Skin of body (tissue), 2 donors: Measurements from ENCODE around the gene TEAD4. TPM values are rescaled to one million over a fixed set of nuclear protein-coding genes. Genes with fewer than 3 reads are reported as not detected.

Source experiments
- DNase-seq: peaks from one replicate; lab custom pipeline; 2025; lab: John Stamatoyannopoulos, UW
- total RNA-seq: library from RNA; depleted of rRNA; stranded (reverse); fragments of >200 nt; gene quantifications from one replicate; pipeline ENCODE4 v1.2.3, GENCODE V29; 2014

The TEAD4 gene
- total RNA-seq, 1 donor from 2014 or later = 5.2 TPM

DNA sequence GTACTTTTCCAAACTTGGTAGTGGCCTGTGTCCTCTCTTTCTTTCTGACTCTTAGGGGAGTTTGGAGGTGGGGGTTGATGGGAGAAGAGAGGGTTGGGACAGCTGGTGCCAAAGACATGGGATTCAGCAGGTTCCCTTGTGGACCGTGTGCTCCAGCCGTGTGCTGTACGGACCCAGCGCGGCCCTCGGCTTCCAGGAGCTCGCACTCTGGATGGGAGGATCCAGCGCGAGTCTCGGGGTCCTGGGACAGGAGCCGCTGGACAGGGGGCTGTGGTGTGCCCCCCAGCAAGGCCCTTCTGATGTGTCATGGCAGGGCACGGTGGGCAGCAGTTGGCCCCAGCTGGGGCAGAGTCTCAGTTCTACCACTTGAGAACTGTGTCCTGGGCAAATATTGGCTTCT lies 73.0 kb downstream of the TEAD4 start:
- DNase-seq = no peak

DNA sequence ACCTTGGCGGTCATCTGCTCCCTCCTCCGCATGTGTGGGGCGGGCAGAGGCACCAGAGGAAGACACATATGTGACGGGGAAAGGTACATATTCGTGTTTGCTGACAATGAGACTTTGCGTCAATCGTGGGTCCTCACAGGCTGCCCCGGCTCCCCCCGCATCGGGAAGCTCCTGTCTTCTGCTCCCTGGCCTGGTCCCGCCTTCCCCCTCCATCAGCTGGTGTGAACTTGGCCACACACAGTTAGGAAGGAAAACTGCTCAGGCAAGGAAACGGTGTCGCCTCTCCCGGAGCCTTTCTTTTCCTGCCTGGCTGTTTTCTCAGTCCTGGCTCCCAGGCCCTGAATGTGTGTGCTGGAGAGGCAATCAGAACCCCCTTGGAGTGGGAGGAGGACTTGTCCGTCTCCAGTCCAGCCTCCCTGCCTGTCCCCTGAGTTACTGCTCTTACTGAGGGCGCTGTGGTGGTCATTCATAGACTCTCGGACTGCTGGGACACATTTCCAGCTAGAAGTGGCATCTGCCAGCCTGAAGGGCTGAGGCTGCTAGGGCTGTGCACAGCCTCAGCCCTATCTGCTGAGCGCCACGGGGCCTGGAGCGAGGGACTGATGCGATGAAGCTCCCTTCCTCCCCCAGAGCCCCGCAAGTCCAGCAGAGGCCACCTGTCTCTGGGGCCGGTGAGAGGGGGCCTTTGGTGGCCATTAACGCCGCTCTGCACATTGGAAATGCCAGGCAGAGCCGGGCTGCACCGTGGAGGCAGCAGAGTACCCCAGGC lies 73.8 kb downstream of the TEAD4 start:
- no peak for DNase-seq

GRCh38 chr12:3033539-3033867 lies 74.3 kb downstream of the TEAD4 start:
- DNase-seq = no peak

GRCh38 chr12:3034067-3034750 lies 75.0 kb downstream of the TEAD4 start:
- peak; percentile 28 for DNase-seq

GRCh38 chr12:3035171-3035570 lies 76.0 kb downstream of the TEAD4 start:
- DNase-seq = no peak

DNA sequence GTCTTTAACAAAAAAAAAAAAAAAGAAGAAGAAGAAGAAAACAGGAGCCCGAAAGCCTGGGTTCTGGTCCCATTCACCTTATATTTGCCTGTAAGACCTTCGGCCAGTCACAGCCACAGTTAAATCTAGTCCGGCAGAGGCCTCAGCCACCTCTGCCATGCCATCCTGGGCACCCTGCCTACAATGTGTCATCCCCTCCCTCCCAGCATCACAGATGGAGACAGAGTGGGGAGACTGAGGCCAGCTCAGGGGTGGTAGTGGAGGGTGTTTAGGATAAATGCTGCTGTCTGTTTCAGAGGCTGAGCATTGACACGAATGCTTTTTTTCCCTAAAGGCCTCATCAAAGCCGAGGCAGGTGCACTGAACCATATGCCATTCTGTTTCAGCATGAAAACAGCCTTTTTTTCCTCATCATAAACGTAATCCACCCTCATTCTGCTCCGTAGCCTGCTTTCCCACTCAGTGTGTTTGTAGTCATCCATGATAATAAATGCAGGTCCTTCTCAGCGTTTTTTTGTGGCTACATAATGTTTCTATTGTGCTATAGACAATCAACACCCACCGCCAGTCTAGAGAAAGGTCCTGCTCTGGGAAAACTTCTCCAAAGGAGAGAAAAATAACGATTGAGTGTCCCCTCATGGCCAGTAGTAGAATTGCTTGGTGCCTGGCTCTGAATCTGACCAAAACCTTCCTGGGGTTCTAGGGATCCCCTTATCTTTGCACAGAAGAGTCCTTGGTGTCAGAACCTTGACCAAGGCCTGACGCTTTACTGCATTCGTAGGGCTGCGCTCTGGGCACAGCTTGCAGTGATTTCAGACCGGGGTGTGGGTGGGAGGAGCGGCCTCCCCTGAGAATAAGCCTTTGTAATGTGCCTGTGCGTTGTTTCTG lies 76.9 kb downstream of the TEAD4 start:
- DNase-seq = no peak

DNA sequence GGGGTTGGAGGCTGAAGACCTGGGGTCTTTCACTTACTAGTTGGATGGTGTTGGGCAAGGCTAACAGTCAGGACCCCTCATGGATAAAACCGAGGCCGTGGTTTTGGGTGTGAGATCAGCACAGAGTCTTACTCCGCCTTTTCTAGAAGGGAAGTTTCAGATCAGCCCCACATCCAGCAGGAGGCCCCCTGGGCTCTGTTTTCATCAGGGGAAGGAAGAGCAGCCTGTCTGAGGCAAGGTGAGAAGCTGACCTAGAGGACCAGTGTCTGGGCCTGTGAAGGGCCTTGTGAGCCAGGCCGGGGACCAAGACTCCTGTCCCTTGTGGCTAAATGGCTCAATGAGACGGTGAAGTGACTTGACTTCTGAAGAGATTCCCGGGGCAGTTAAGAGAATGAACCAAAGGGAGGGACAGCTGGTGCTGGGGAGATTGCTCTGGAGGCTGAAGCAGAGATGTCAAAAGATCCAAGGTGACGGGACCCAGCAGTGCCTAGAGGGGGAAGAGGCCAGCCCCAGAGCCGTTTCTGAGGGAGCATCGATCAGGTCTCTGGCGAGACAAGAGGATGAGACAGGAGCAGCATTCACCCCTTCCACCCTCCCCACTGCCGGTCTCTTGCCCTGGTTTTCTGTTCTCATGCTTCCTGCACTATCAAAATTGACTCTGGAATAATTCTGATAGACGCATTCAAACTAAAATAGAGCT lies 77.9 kb downstream of the TEAD4 start:
- DNase-seq = no peak

DNA sequence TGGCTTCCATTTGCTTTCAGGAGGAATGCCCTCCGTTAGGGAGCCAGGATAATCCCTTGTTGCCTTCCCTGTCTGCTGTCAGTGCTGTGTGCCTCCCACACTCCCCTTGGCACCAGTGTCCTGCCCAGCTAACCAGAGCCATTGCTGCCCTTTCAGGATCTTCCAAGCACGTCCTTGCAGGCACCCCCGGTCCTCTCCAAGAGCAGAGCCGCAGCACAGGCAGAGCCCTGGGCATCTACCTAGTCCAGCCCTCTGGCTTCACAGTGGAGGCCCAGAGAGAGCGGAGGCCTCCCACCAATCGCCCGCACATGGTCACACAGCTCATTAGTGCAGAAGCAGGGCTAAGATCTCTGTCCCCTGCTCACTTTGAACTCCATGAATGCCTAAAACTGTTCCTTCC lies 79.0 kb downstream of the TEAD4 start:
- DNase-seq = no peak

- DNase-seq = no peak
Measured at GRCh38 chr12:3038926-3039510, 79.8 kb downstream of the TEAD4 start.

DNA sequence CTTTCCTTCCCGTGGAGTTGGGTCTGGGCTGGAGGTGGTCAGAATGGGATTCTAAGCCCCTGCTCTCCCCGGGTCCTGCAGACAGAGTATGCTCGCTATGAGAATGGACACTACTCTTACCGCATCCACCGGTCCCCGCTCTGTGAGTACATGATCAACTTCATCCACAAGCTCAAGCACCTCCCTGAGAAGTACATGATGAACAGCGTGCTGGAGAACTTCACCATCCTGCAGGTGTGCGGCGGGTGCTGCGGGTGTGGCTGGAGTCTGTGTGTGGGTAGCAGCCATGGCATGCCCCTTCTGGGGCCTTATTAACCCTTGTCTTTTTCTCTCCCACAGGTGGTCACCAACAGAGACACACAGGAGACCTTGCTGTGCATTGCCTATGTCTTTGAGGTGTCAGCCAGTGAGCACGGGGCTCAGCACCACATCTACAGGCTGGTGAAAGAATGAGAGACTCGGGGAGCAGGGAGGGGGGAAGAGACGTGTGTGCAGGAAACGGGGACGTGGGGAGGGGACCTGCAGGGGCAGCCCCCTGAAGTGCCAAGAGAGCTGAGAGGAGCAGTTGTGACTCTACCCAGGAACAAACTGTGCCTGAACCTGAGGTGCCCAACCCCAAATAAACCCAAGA lies 80.9 kb downstream of the TEAD4 start:
- no peak for DNase-seq

DNA sequence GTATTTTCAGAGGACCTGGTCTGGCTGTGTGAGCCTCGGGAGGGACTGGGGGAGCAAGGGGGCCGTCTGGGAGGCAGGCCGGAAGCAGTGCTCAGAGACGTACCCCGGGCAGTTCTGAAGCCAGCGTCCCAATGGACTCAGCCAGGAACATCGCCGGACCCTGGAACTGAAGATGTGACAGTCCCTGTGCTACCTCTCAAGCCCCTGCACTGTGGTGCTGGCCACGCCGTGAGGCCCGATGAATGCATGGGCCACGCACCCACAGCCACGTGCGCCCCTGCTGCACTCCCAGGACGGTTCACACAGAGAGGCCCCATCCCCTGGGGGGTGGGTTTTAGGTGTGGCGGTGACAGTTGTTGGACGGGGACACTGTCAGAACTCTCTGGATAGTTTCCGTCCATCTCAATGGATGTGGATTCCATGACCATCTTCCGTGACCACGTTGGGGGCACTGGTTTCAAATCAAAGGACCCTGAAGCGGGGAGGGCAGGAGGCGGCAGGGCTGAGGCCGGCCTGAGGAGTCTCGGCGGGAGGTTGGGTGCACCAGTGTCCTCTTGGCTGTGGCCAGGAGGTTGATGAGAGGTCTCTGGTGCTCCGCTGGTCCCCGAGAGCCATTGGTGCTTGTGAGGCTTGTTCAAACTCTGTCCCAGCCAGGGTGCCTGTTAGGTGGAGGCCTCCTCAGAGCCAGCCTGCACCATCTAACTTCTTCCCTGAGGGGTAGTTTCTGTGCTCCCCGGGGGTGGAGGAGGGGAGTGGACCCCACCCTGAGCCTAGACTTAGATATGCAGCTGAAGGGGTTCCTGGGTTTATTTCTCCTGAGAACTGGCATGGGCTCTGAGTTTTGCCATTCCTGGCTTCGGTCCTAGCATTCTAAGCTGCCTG lies 81.7 kb downstream of the TEAD4 start:
- no peak for DNase-seq

GRCh38 chr12:3041558-3042164 lies 82.5 kb downstream of the TEAD4 start:
- no peak for DNase-seq

DNA sequence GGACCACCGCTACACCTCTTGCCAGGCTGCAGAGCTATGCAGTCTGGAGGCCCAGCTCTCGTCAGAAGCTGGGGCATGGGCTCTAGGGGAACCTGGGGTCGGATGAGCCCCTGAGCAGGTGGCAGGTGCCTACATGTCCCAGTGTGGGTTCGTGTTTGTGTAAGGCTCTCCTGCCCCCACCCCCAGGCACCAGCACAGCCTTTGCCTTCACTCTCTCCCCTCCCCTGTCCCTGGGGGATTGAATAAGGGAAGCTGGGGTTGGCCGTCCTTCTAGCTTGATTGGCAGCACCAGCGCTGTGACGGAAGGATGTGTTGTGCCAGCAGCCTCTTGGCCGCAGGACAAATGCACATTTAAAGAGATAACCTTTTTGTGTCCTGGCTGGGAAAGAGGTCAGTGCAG lies 83.2 kb downstream of the TEAD4 start:
- DNase-seq = no peak

DNA sequence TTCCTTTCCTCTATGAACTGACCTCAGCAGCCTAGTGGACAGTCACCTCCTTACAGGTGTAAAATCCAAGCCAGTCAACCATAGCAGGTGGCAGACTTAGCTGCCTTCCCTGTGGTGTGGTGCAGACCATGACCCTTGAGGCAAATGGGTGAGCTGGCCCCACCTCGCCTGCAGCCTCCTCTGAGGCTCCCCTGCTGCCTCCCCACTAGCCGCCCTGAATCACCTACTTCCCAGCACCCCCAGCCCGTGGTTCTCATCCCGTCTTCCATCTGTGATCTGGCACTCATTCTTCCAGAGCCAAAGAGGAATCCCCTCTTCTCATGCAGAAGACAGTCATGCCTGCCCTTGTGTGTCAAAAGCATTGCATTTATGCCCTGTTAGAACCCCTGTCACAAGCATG lies 83.6 kb downstream of the TEAD4 start:
- DNase-seq = no peak

- DNase-seq = no peak
Measured at GRCh38 chr12:3043406-3043805, 84.2 kb downstream of the TEAD4 start.

GRCh38 chr12:3044141-3044630 lies 85.0 kb downstream of the TEAD4 start:
- DNase-seq = no peak

DNA sequence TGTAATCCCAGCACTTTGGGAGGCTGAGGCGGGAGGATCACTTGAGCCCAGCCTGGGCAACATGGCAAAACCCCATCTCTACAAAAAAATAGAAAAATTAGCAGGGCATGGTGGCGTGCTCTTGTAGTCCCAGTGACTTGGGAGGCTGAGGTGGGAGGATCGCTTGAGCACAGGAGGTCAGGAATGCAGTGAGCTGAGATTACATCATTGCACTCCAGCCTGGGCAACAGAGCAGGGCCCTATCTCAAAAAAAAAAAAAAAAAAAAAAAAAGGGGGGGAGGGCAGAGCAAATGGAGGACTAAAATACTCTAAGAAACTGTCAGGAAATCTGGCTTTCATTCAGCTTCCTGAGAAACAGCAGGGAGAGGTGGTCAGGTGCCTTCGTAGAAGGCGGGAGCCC lies 86.3 kb downstream of the TEAD4 start:
- DNase-seq = no peak

DNA sequence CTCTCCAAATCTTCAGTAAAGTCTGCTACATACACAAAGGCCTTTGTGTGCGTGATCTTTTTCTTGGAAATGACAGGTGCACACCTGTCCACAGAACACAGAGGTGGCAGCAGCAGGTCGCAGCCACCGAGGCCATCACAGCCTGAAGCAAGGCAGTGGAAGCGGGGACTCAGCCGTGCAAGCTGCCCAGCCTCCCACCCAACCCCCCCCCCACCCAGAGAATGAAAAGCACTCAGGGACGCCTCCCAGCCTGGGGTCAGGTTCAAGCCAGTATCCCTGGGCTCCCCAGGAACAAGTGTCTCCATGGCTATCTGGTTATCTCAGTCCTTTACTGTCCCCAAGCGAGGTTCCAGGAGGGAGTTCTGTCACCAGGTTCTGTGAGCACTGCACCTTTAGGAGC lies 86.8 kb downstream of the TEAD4 start:
- no peak for DNase-seq
